Calu3 (cell line): ENCODE measurements around the gene MYO1G. TPM values are rescaled to one million over a fixed set of nuclear protein-coding genes. Genes with fewer than 3 reads are reported as not detected.

Experiments
- BruUV-seq: library from RNA; stranded (reverse); fragments of 400-500 nt; replicated peaks from 2 replicates; lab custom pipeline; 2021; lab: Mats Ljungman, UMichigan
- CTCF ChIA-PET: fragments of 300-600 bp; sonication (Branson Sonifier 250); formaldehyde crosslinking; loops from one replicate; lab custom pipeline; 2022; ENCODE audit warnings: antibody characterized with exemption; lab: Charles Lee
- DNase-seq: peaks from one replicate; pipeline ENCODE4 v3.0.0; 2022
- H3K27ac Mint-ChIP-seq: one replicate; pipeline ENCODE4 v1.8.0; 2022; ENCODE audit warnings: mixed read lengths; ENCODE audit not compliant: unreplicated experiment
- H3K27me3 Mint-ChIP-seq: one replicate; pipeline ENCODE4 v1.8.0; 2022; ENCODE audit warnings: mixed read lengths; ENCODE audit not compliant: unreplicated experiment
- H3K36me3 Mint-ChIP-seq: one replicate; pipeline ENCODE4 v1.8.0; 2022; ENCODE audit warnings: mild to moderate bottlenecking, moderate library complexity, mixed read lengths; ENCODE audit not compliant: insufficient read depth, unreplicated experiment
- H3K4me1 Mint-ChIP-seq: one replicate; pipeline ENCODE4 v1.8.0; 2022; ENCODE audit warnings: mild to moderate bottlenecking, low read depth, mixed read lengths; ENCODE audit not compliant: unreplicated experiment
- H3K4me3 Mint-ChIP-seq: one replicate; pipeline ENCODE4 v1.8.0; 2022; ENCODE audit warnings: mild to moderate bottlenecking, low read depth, moderate library complexity, mixed read lengths; ENCODE audit not compliant: unreplicated experiment
- H3K9me3 Mint-ChIP-seq: one replicate; pipeline ENCODE4 v1.8.0; 2022; ENCODE audit warnings: low read depth, mixed read lengths; ENCODE audit not compliant: unreplicated experiment
- intact Hi-C: fragments of 100-400 bp; cut with micrococcal nuclease; formaldehyde crosslinking; loops from one replicate; pipeline ENCODE4 v1.10.0; 2022; ENCODE audit not compliant: unreplicated experiment
- total RNA-seq: library from RNA; stranded (reverse); gene quantifications from 2 replicates; pipeline ENCODE4 v1.2.3, GENCODE V29; 2022
- TF ChIP-seq, protein P1 (sequence below): fragments of 200-600 bp; IDR thresholded peaks from one replicate; pipeline ENCODE4 v1.8.0; 2022; ENCODE audit warnings: antibody characterized with exemption; ENCODE audit not compliant: unreplicated experiment

MYO1G gene
- total RNA-seq, 1 experiment from 2014 or later, result 0.33 TPM

GRCh38 chr7:44921607-44922350, 57.0 kb downstream of the MYO1G start:
- Mint-ChIP-seq H3K27me3 (peaks cover 29% of the 10 kb centered on the region), H3K27ac (no peak overlapping the region), H3K9me3 (no peaks in the 10 kb centered on the region), H3K4me3 (no peak overlapping the region), H3K36me3 (peaks cover 3% of the 10 kb centered on the region), H3K4me1 (no peaks in the 10 kb centered on the region)
- CTCF ChIA-PET, result no interaction called here
- intact Hi-C loops, result loop anchor here (1.0 kb wide), 2 partner anchors 64 to 333 kb away; no protein-coding TSS in a partner anchor
- DNase-seq, result peak; percentile 98
- TF ChIP-seq, protein P1, sequence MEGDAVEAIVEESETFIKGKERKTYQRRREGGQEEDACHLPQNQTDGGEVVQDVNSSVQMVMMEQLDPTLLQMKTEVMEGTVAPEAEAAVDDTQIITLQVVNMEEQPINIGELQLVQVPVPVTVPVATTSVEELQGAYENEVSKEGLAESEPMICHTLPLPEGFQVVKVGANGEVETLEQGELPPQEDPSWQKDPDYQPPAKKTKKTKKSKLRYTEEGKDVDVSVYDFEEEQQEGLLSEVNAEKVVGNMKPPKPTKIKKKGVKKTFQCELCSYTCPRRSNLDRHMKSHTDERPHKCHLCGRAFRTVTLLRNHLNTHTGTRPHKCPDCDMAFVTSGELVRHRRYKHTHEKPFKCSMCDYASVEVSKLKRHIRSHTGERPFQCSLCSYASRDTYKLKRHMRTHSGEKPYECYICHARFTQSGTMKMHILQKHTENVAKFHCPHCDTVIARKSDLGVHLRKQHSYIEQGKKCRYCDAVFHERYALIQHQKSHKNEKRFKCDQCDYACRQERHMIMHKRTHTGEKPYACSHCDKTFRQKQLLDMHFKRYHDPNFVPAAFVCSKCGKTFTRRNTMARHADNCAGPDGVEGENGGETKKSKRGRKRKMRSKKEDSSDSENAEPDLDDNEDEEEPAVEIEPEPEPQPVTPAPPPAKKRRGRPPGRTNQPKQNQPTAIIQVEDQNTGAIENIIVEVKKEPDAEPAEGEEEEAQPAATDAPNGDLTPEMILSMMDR, result peak; percentile 96
- BruUV-seq, result no TSS peak

GRCh38 chr7:44920119-44920518, 58.7 kb downstream of the MYO1G start:
- Mint-ChIP-seq H3K4me1 (no peaks in the 10 kb centered on the region), H3K4me3 (no peak overlapping the region), H3K27ac (no peak overlapping the region), H3K27me3 (peaks cover 18% of the 10 kb centered on the region), H3K9me3 (no peaks in the 10 kb centered on the region), H3K36me3 (peaks cover 3% of the 10 kb centered on the region)
- CTCF ChIA-PET, result interaction anchor here (0.5 to 1.5 kb wide), 3 partner anchors 63 to 84 kb away, joined by 4 to 5 read pairs (median 5); no protein-coding TSS in a partner anchor
- no TSS peak for BruUV-seq
- intact Hi-C loops, result no loop called here
- TF ChIP-seq, protein P1, result no peak
- DNase-seq, result no peak

GRCh38 chr7:44918029-44918428, 60.8 kb downstream of the MYO1G start:
- no peak for DNase-seq
- no peak overlapping the region for H3K27ac Mint-ChIP-seq
- H3K27me3 Mint-ChIP-seq, result peaks cover 18% of the 10 kb centered on the region
- TF ChIP-seq, protein P1, result no peak
- intact Hi-C loops, result no loop called here
- H3K4me3 Mint-ChIP-seq, result no peak overlapping the region
- H3K9me3 Mint-ChIP-seq, result no peaks in the 10 kb centered on the region
- H3K4me1 Mint-ChIP-seq, result no peaks in the 10 kb centered on the region
- CTCF ChIA-PET, result interaction anchor here (0.6 kb wide), 1 partner anchor 249 kb away, joined by 6 read pairs; no protein-coding TSS in a partner anchor
- peaks cover 3% of the 10 kb centered on the region for H3K36me3 Mint-ChIP-seq
- BruUV-seq, result no TSS peak

DNA sequence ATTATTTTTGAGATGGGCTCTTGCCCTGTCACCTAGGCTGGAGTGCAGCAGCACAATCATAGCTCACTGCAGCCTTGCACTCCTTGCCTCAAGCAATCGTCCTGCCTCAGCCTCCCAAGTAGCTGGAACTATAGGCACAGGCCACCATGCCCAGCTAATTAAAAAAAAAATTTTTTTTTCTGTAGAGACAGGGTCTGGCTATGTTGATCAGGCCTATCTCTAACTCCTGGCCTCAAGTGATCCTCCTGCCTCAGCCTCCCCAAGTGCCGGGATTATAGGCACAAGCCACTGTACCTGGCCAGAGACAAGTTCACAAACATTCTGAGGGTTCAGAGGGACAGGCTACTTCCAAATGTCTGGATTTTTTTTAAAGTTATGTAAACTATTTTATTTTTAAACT, 61.4 kb downstream of the MYO1G start:
- DNase-seq, result no peak
- CTCF ChIA-PET, result interaction anchor here (0.6 kb wide), 1 partner anchor 249 kb away, joined by 6 read pairs; no protein-coding TSS in a partner anchor
- Mint-ChIP-seq H3K36me3 (peaks cover 3% of the 10 kb centered on the region), H3K4me1 (no peaks in the 10 kb centered on the region), H3K27me3 (peaks cover 18% of the 10 kb centered on the region), H3K4me3 (no peak overlapping the region), H3K9me3 (no peaks in the 10 kb centered on the region), H3K27ac (no peak overlapping the region)
- no TSS peak for BruUV-seq
- intact Hi-C loops, result no loop called here
- TF ChIP-seq, protein P1, result no peak
